Left forelimb (tissue), 1 donor: ENCODE data around the gene ZNF385D.
"Not testable (repeated sequence)": the region's sequence is repeated elsewhere in the genome, so short reads cannot be mapped to it uniquely, and the experiment has no call there.

Source experiments
- DNase-seq: peaks from one replicate; pipeline ENCODE4 v3.0.0-alpha.2; 2018; ENCODE audit warnings: low spot score

The ZNF385D gene

DNA sequence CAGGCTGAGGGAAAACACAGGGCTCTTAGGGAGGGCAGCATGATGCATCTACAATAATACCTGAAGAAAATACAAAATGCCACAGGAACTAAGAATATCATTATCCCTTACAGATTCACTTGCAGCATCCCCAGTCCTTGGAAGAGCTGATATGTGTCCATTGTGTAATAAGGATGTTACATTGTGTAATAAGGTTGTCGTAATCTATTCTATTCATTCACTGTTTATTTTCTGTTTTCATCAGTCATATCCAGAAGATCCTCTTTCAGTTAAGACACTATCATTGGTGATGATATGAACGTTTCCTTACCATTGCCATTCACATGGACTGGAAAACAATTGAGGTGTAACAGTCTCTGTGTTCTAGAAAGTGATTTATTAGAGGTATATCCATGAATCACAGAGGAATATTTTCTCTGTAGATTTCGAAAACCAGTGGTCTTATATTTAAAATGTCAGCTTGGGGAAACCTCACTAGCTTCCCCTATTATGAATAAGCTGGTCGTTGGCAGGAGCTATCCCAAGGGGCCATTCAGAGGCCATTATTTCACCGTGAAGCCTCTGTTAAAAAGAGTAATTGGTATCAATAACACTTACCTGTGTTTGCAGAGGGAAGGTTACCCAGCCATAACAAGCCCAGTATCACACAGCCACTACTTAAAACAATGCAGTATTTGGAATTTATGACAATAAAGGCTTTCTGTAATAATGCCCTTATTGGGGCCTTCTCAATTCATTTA, 241.1 kb downstream of the ZNF385D start:
- DNase-seq: no peak

DNA sequence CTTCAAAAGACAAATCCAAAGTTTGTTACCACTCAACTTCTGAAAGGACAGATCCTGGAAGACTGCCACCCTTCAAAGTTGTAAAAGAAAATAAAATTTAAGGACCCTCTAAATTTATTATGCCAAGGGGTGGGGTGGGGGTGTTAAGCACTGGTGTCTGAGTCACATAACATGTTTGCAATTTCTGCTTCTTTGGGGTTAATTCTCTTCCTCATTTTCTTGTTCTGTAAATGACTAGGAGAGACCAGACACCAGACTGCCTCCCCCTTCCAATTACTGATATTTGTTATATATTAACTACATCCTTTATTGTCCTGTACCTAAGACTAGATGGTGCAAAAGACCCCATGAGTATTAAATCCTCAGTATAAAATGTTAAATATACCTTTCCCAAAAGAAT, 242.8 kb downstream of the ZNF385D start:
- no peak for DNase-seq

DNA sequence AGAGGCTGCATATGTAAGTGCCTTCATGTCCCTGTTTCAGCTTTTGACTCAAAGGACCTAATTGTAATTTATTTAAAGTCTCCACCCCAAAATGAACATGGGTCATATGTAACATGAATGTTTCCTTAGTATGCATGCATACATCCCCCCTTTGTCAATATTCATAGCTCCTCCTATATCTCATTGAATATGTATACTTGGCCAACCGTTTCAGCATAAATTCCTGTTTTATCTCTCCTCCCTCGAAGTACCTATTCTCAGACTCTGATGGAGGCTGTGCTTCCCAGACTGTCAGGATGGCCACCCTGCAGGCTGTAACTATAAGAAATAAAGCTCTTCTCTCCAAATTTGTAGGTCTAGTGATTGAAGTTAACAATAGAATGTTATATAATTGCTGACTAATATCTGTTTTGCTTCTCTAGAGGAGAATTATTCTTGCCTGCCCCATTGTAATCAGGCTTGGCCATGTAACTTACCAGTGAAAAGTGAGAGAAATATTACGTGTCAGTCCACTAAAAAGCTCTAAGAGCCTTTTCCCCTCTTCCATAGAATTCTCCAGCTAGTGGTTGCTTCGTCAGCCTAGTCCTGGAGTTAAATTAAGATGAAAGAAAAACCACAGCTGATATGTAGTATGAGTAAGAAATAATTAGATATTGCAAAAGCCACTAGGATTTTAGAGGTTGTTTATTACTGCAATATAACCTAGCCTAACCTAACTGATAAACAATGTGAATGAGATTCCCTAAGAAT, 245.1 kb downstream of the ZNF385D start:
- DNase-seq: no peak

DNA sequence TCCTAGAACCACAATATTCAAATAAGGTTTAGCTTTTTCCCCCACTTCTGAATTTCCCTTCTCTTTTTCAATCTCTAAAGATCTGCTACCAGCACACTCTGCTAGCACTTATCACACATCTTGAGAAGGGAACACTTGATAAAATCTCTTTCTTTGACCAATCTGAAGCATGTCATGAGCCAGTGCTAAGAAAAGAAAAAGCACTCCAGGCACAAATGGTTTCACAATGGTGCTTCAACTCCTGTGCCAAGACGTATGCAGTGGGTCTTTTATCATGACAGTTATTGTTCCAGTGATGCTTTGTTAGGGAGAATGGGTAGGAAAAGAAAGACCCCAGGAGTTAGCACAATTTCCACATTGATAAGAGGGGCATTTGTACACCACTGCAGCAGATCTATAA, 248.4 kb downstream of the ZNF385D start:
- DNase-seq: no peak

DNA sequence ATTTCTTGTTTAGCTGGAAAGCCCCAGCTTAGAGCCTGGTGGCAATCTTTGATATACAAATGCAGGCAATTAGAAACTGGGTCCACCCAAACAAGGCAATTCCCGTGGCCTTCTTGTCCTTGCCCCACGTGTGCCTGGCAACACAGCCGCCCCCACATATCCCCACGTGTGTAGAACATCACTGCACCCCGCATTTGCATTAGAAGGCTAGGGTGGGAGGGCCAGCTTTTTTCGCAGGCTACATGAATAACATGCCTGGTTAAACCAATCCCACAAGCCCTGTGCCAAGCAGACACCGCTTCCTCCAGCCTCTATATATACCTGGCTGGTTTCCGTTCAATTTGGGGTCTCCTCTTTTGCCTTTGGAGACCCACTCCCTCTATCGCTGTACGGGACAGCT, 250.2 kb downstream of the ZNF385D start:
- DNase-seq: no peak

DNA sequence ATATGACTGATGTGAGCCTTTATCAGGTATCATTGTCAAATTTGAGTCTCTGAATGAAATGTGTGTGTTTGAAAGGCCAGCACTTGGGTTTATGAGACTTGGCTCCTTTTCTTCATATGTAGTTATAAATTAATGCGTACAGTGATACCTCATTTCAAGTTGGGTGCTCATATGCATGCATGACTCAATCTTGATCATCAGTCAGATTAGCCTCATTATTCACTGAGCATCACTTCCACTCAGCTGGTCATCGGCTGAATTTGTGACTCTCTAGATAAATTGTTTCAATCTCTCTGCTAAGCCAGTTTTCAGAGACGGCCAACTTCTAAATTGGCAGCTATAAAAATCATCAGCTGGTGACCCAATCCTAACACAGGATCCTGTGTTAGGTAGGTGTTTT, 260.3 kb downstream of the ZNF385D start:
- not testable (repeated sequence) for DNase-seq

DNA sequence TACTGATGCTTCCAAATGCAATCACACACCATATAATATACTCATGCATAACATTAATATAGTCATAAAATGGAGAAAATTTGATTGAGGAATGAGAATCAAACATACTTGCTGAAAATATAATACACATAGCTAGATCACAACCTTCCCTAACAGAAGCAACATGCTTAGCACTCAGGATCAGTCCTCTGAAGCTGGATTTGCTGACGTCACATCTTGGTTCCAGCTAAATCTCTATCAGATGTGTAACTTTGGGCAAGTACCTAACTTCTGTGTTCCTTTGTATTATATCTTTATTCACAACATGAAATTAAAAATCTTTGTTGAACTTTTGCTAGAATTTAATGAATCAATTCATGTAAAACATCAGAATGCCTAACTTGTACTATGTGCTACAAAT, 263.5 kb downstream of the ZNF385D start:
- DNase-seq: no peak

DNA sequence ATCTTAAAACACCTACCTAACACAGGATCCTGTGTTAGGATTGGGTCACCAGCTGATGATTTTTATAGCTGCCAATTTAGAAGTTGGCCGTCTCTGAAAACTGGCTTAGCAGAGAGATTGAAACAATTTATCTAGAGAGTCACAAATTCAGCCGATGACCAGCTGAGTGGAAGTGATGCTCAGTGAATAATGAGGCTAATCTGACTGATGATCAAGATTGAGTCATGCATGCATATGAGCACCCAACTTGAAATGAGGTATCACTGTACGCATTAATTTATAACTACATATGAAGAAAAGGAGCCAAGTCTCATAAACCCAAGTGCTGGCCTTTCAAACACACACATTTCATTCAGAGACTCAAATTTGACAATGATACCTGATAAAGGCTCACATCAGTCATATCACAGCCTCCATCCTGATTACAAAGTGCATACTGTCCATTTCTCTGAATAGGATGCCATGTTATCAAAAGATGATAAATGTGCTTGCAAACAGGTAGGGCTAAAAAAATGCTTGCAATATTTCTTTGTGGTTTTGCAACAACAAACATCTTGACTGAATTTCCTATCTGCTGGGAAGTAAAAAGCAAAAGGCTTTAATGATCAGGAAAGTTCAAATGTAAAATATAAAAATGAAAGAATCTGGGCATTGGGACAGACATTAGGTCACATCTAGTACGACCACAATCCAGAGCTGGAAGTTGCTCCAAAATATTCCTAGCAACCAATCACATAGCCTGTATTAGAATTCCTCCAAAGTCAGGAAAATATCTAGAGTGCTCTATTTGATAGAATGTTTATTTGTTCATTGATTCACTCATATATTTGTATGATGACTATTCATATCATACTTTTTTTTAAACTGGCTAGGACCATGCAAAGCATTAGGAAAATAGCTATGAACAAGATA, 264.7 kb downstream of the ZNF385D start:
- DNase-seq: not testable (repeated sequence)

DNA sequence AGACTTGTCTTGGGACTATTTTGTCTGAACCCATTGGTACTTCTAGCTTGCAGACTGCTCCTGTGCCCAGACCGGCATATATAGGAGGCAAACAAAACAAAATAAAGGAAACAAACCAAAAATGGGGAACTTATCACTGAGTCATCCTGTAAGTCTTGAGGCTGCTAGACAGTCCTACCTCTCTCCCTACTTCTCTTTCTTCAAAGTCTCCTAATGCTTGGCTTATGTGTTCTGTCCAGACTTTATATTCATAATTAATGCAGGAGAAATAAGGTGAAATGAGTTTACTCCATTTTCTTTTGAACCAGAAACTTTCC, 266.2 kb downstream of the ZNF385D start:
- DNase-seq: no peak

DNA sequence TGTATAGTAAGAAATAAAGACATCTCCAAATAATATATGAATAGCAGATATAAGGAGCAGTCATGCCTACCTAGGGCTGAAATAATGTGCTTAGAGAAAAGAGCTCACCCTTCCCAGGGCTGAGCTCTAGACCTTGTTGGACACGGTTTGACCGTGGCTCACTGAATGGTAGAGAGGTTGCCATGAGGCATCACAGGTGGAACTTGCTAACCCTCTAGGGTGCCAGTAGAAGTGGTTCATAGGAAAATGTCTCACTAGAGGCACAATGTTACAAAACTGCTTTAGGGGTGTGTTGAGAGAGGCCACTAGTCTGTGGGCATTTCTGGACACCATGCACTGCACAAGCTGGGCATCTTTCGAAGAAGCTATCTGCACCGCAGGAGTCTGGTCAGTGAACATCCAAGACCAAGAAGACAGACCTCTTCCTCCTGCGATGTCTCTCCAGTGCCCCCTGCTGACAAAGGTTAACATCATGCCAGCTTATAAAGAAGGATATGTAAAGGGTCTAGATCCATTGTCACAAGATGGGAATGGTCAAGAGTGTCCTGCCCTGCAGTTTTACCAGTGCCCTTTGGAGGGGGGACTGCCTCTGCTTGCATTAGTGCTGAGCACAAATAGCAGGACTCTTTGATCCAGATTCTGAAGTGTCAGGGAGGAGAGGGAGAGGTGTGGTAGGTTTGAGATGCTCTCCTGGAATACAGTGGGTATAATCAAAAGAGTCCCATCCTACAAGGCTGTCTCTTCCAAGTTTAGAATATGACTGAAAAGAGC, 266.8 kb downstream of the ZNF385D start:
- DNase-seq: peak; percentile 66

DNA sequence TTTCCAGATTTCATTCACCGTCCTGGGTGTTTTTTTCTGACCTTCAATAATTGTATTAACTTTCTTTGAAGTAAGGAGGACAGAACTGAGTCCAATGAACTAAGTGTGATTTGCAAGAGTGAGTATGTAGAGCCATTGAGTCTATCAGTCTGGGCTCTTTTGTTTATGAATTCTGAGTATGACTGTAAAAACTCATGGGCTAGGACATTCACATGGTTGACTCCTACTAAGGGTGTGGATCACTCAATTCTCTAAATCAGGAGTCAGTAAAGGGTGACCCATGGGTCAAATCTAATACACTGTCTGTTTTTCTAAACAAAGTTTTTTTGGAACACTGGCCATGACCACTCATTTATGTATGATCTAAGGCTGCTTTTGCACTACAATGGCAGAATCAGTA, 269.0 kb downstream of the ZNF385D start:
- no peak for DNase-seq

DNA sequence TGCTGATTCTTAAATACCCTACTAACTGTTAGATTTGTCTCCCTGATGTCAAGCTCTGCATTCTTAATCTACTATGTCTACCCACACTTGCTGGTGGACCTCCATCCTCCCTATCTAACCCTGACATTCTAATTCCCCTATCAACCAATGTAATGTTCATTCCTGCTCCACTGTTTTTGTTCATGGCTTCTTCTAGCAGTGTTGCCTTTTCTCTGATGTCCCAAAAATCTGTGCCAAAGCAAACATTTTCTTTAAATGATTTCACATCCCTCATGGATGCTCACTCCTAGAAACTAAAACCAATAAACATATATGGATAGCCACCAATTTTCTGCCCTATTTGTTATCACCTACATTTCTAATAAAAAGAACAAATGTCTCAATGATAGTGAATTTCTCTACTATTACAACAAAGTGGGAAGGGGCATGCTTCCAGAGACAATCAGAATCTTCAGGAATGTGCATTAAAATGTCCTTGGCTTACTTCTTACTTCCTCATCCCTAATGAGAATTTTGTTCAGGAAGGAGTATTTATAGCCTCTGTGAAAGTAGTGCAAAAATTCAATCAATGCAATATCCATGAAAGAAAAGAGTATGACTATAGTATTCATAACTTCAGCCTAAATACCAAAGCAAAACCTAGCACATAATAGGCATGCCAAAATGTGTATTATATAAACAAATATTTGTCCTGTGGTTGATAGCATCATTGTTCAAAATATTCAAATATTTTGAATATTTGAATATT, 273.3 kb downstream of the ZNF385D start:
- DNase-seq: no peak

DNA sequence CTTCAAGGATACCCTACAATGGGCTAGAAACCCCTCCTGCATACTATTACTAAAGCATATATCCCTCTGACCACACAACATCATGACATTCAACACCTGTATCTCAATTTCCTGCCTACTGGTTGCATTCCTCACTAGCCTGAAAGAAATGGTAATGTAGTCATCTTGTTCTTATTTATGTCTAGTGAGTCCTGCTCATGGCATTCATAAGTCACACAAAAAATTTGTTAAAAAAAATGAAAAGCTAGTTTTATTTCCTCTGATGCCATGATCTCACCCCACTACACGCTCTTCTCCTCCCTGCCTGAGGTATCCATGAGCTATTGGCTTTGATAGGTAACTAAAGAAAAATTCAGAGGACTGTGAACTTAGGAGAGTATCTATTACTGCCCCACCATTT, 284.5 kb downstream of the ZNF385D start:
- no peak for DNase-seq

DNA sequence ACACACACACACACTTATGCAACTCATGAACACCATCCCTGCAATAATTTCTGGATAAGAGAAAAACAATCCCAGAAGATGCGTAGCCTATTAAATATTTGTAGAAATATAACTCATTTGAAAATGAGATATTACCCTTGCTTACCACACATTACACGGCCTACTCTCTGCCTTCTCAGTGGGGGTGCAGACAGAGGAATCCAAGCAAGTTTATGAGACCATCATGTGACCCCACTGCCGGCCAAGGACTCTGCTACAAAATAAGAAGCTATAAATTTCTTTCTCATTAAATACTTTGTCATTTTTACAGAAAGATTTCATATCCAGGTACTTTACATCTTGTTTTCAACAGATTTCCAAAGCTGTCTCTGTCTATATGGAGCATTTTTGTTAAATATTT, 286.3 kb downstream of the ZNF385D start:
- no peak for DNase-seq

DNA sequence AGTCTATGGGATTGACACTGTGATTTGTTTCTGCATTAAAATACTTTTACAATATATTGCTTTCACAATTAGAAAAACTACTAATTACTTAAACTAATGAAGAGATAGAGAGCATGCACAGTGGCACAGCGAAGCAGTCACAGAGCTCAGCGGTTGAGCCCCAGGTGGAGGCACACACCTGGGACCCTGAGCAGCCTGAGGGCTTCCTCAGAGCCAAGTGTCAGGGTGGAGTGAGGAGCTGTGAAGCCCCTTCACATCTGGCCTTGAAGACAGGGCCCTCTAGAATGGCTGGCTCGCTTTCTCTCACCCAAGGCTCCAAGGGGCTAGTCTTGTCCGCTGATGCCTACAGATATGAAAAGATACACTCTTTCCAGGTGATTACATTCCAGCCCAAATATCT, 287.7 kb downstream of the ZNF385D start:
- no peak for DNase-seq

DNA sequence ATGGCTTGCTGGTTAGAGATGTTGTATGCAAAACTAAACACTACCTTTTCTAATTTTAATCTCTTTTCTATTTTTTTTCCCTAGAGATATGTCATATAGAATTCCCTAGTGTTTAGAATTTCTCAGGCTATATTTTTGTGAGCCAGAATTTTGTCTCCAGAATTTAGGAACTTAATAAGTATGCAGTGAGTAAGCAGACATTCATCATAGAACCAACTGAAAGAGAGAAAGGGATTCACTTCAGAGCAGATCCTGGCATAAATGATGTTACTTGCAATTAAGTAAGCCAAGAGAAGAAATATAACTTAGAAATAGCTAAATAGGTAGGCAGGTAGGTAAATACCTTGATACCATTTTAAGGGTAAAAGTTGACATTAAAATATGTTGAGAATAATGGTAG, 288.9 kb downstream of the ZNF385D start:
- no peak for DNase-seq

DNA sequence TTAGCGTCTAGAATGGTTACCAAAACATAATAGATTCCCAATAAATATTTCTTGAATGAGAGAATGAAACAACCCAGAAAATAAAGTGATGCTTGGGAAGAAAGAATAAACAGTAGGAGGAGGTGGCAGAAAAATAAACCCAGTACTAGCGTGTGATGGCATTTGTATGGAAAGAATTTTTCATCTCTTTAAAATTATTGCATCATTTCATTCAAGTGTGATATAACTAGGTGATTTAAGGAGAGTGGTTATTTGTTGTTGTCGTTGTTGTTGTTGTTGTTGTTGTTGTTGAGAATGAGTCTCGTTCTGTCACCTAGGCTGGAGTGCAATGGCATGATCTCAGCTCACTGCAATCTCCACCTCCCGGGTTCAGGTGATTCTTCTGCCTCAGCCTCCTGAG, 293.9 kb downstream of the ZNF385D start:
- no peak for DNase-seq

DNA sequence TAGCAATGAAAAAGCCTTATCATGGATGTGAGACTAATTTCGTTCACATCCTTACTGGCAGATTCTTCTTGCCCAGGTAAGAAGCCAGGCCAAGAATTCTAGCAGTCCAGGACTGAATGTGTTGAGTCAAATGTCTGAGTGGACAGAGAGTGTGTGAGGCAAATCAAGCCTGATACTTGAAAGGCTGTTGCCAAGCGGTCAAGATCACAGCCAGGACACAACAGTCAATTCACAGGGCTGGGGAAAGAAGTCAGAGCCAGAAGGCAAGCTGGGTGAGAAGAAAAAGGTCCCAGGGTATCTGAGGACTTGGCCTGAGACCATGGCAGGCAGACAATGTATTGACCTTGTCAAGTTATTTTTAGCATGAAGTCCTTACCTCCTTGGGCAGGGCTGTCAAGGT, 301.3 kb downstream of the ZNF385D start:
- DNase-seq: no peak

DNA sequence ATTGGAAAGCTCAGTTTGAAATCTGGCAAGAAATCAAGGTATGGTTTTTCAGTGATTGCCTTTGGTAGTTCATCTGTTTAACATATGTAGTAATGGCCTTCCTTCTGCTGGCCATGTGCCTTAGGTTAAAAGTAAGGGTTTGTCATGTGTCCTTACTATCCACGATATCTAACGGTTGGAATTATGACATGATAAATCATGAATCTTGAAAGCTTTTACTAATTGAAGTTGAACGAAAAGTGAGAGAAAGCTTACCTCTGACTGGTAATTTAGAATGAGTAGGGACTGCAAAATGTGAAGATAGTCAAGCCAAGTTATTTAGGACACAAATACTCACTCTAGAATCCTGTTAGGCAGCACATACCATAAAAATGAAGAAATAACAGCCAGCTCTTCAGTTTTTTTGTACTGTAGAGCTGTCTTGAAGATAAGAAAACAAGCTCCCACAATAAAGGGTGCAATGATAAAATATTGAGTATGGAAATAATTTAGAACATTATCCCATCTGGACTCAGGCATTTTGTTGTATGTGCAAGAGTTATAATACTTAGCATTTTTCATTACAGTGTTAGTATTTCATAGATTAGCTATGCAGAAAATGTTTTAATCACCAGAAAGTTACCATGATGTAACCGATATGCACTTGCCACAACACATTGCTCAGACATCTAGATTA, 303.4 kb downstream of the ZNF385D start:
- no peak for DNase-seq

DNA sequence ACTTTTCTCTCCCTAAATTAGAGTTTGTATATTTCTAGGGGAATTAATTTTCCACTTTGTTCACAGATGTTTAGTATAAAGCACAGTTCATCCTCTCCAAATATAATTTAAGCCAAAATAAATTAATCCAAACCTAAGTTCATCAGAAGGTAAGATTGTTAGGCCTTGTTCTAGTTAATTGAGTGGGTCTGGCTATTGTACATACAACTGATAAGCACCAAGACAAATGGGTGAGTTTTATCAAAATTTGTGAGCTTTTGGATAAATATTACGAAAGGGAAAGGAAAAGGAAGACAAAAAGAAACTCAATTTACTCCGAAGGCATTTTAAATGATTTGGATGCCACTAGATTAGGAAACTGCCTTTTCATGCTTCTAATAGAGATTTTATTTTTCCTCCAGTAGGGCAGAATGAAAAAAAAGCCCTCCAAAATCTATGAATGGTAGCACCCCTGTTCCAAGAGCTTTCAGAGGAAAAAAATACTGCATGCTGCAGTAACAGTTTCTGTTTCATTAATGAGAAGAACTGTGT, 304.0 kb downstream of the ZNF385D start:
- DNase-seq: no peak

DNA sequence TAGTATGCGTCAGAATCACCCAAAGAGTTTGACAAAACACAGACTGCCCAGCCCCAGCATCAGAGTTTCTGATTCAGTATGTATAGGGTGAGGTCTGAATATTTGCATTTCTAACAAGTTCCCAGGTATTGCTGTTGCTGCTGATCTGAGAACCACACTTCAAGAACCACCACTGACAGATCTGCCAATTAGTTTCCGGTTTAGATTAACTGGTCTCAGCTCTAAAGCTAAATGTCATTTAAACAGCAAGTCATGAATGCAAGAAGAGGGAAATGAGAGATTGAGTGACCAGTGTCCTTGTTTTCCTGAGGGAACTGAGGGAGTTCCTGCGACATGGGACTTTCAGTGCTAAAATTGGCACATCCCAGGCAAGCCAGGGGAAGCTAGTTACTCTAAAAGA, 305.0 kb downstream of the ZNF385D start:
- no peak for DNase-seq
